IPS-11a (cell line): ENCODE data around the gene LMX1A.

Experiments
- H3K4me3 ChIP-seq: one replicate; pipeline ENCODE4 v1.5.1; 2013; ENCODE audit warnings: low read depth, low read length, control low read depth

LMX1A gene

GRCh38 chr1:165224504-165224903 is 132.0 kb downstream of the LMX1A start:
- H3K4me3 ChIP-seq, result no peak overlapping the region

GRCh38 chr1:165222580-165222979 is 133.9 kb downstream of the LMX1A start:
- H3K4me3 ChIP-seq, result no peak overlapping the region

- no peak overlapping the region for H3K4me3 ChIP-seq
Observed at GRCh38 chr1:165218731-165219130, 137.8 kb downstream of the LMX1A start.

GRCh38 chr1:165217958-165218357 is 138.6 kb downstream of the LMX1A start:
- no peak overlapping the region for H3K4me3 ChIP-seq

- no peak overlapping the region for H3K4me3 ChIP-seq
Observed at GRCh38 chr1:165216254-165216653, 140.3 kb downstream of the LMX1A start.

GRCh38 chr1:165215676-165216075 is 140.8 kb downstream of the LMX1A start:
- H3K4me3 ChIP-seq, result no peak overlapping the region

- H3K4me3 ChIP-seq, result no peak overlapping the region
Observed at GRCh38 chr1:165212229-165212628, 144.3 kb downstream of the LMX1A start.

- H3K4me3 ChIP-seq, result no peak overlapping the region
Observed at GRCh38 chr1:165207853-165208515, 148.5 kb downstream of the LMX1A start.

GRCh38 chr1:165205145-165205544 is 151.4 kb downstream of the LMX1A start:
- no peak overlapping the region for H3K4me3 ChIP-seq

- H3K4me3 ChIP-seq, result no peak overlapping the region
Observed at GRCh38 chr1:165204548-165204947, 152.0 kb downstream of the LMX1A start.

- H3K4me3 ChIP-seq, result no peak overlapping the region
Observed at GRCh38 chr1:165191087-165191486, 165.4 kb downstream of the LMX1A start.

- no peak overlapping the region for H3K4me3 ChIP-seq
Observed at GRCh38 chr1:165189913-165190312, 166.6 kb downstream of the LMX1A start.

- H3K4me3 ChIP-seq, result no peak overlapping the region
Observed at GRCh38 chr1:165189011-165189410, 167.5 kb downstream of the LMX1A start.

- no peak overlapping the region for H3K4me3 ChIP-seq
Observed at GRCh38 chr1:165187031-165188009, 169.2 kb downstream of the LMX1A start.

GRCh38 chr1:165185161-165185889 is 171.2 kb downstream of the LMX1A start:
- no peak overlapping the region for H3K4me3 ChIP-seq

- no peak overlapping the region for H3K4me3 ChIP-seq
Observed at GRCh38 chr1:165182975-165183374, 173.5 kb downstream of the LMX1A start.

- no peak overlapping the region for H3K4me3 ChIP-seq
Observed at GRCh38 chr1:165179306-165179705, 177.2 kb downstream of the LMX1A start.

GRCh38 chr1:165174491-165174890 is 182.0 kb downstream of the LMX1A start:
- H3K4me3 ChIP-seq, result no peak overlapping the region

- H3K4me3 ChIP-seq, result no peak overlapping the region
Observed at GRCh38 chr1:165173818-165174217, 182.7 kb downstream of the LMX1A start.

- no peak overlapping the region for H3K4me3 ChIP-seq
Observed at GRCh38 chr1:165173409-165173808, 183.1 kb downstream of the LMX1A start.

- no peak overlapping the region for H3K4me3 ChIP-seq
Observed at GRCh38 chr1:165172666-165173065, 183.8 kb downstream of the LMX1A start.
